ENCODE measurements around the gene TERB2.
"Not testable (repeated sequence)": the region's sequence is repeated elsewhere in the genome, so short reads cannot be mapped to it uniquely, and the experiment has no call there.

The TERB2 gene

GRCh38 chr15:44999105-44999504 lies 42.6 kb downstream of the TERB2 start:
- TF ChIP-seq CTCF (IDR thresholded peaks at IDR 0.05; ENCODE audit: low read depth, low read length): no peak
- H3K4me3 ChIP-seq (ENCODE audit: low read depth, low read length): no peak overlapping the region
- DNase-seq: no peak

GRCh38 chr15:45001180-45001579 lies 44.7 kb downstream of the TERB2 start:
- DNase-seq; H3K4me1 ChIP-seq; H3K9me3 ChIP-seq; H3K27me3 ChIP-seq; H3K36me3 ChIP-seq; H3K4me3 ChIP-seq (ENCODE audit: low read depth, low read length): not testable (repeated sequence)

More at GRCh38 chr15:44999105-44999504, 42.6 kb downstream of the TERB2 start:
- Histone ChIP-seq H3K9me3 (no peaks in the 10 kb centered on the region), H3K4me1 (no peaks in the 10 kb centered on the region), H3K27me3 (no peaks in the 10 kb centered on the region), H3K36me3 (no peaks in the 10 kb centered on the region)

- not testable (repeated sequence) for H3K27me3 ChIP-seq
Measured at GRCh38 chr15:45003731-45004410, 47.4 kb downstream of the TERB2 start.

GRCh38 chr15:45004590-45005175 lies 48.2 kb downstream of the TERB2 start:
- H3K9me3 ChIP-seq; H3K27me3 ChIP-seq; DNase-seq; H3K4me1 ChIP-seq; H3K36me3 ChIP-seq; H3K4me3 ChIP-seq (ENCODE audit: low read depth, low read length): not testable (repeated sequence)

More at GRCh38 chr15:45003731-45004410, 47.4 kb downstream of the TERB2 start:
- H3K4me1 ChIP-seq; H3K9me3 ChIP-seq; DNase-seq; H3K36me3 ChIP-seq; H3K4me3 ChIP-seq (ENCODE audit: low read depth, low read length): not testable (repeated sequence)

GRCh38 chr15:45009046-45009445 lies 52.6 kb downstream of the TERB2 start:
- DNase-seq: no peak
- no peaks in the 10 kb centered on the region for H3K36me3 ChIP-seq
- H3K9me3 ChIP-seq: no peaks in the 10 kb centered on the region
- no peaks in the 10 kb centered on the region for H3K4me1 ChIP-seq
- no peak for TF ChIP-seq CTCF (IDR thresholded peaks at IDR 0.05; ENCODE audit: low read depth, low read length)
- H3K4me3 ChIP-seq (ENCODE audit: low read depth, low read length): no peak overlapping the region
- no peaks in the 10 kb centered on the region for H3K27me3 ChIP-seq

GRCh38 chr15:45015114-45015513 lies 58.6 kb downstream of the TERB2 start:
- not testable (repeated sequence) for H3K4me3 ChIP-seq (ENCODE audit: low read depth, low read length); H3K9me3 ChIP-seq; H3K27me3 ChIP-seq; DNase-seq; H3K36me3 ChIP-seq; H3K4me1 ChIP-seq

- not testable (repeated sequence) for H3K9me3 ChIP-seq; DNase-seq; H3K27me3 ChIP-seq; H3K4me1 ChIP-seq; H3K4me3 ChIP-seq (ENCODE audit: low read depth, low read length); H3K36me3 ChIP-seq
Measured at GRCh38 chr15:45020222-45020900, 63.9 kb downstream of the TERB2 start.

GRCh38 chr15:45020901-45021259 lies 64.4 kb downstream of the TERB2 start:
- H3K27me3 ChIP-seq; H3K4me3 ChIP-seq (ENCODE audit: low read depth, low read length); H3K4me1 ChIP-seq; H3K36me3 ChIP-seq; DNase-seq; H3K9me3 ChIP-seq: not testable (repeated sequence)

GRCh38 chr15:45021348-45021747 lies 64.9 kb downstream of the TERB2 start:
- Histone ChIP-seq H3K9me3 (no peaks in the 10 kb centered on the region), H3K27me3 (no peaks in the 10 kb centered on the region), H3K4me1 (no peaks in the 10 kb centered on the region; the same call in 1 of the 2 replicates), H3K36me3 (no peaks in the 10 kb centered on the region), H3K4me3 (ENCODE audit: low read depth, low read length) (no peak overlapping the region)
- TF ChIP-seq CTCF (IDR thresholded peaks at IDR 0.05; ENCODE audit: low read depth, low read length): no peak
- DNase-seq: no peak
